Activated T-cell treated with anti-CD3 and anti-CD28 coated beads, Interleukin-2, amount 50 U/mL, for 72 hours (primary cell): ENCODE data around the gene ARF5. TPM values are rescaled to one million over a fixed set of nuclear protein-coding genes. Genes with fewer than 3 reads are reported as not detected.
A peak's percentile ranks its signal among the peaks of the same experiment; 100 is the strongest.
"Not testable (repeated sequence)": the region's sequence is repeated elsewhere in the genome, so short reads cannot be mapped to it uniquely, and the experiment has no call there.

ENCODE experiments used
- ATAC-seq, 2 donors: fragments of 150-1000 bp; cut with Tn5 transposase; replicated peaks in 1 of 2; 2 replicates each; pipeline ENCODE4 v1.10.0; 2021; ENCODE audit warnings: moderate library complexity in 2 of 2, mild to moderate bottlenecking in 1 of 2
- DNase-seq, 2 donors: peaks; one replicate each; pipeline ENCODE4 v3.0.0; 2021 to 2022; ENCODE audit warnings: mixed read lengths in 1 of 2
- H3K27ac Mint-ChIP-seq: one replicate; pipeline ENCODE4 v1.8.0; 2022; ENCODE audit warnings: mild to moderate bottlenecking, moderate library complexity, mixed read lengths
- H3K27me3 Mint-ChIP-seq: one replicate; pipeline ENCODE4 v1.8.0; 2022; ENCODE audit warnings: low read depth, mixed read lengths
- H3K36me3 Mint-ChIP-seq, 2 donors: one replicate each; pipeline ENCODE4 v1.8.0; 2022; ENCODE audit warnings: mixed read lengths in 2 of 2, mild to moderate bottlenecking in 1 of 2; ENCODE audit not compliant: insufficient read depth in 2 of 2
- H3K4me1 Mint-ChIP-seq: one replicate; pipeline ENCODE4 v1.8.0; 2022; ENCODE audit warnings: low read depth, mixed read lengths
- H3K4me3 Mint-ChIP-seq, 2 donors: one replicate each; pipeline ENCODE4 v1.8.0; 2022; ENCODE audit warnings: mild to moderate bottlenecking in 2 of 2, mixed read lengths in 2 of 2, moderate library complexity in 2 of 2
- H3K9me3 Mint-ChIP-seq, 2 donors: one replicate each; pipeline ENCODE4 v1.8.0; 2022; ENCODE audit warnings: mixed read lengths in 2 of 2
- total RNA-seq, 2 donors: library from RNA; stranded (reverse); gene quantifications; one replicate each; pipeline ENCODE4 v1.2.3, GENCODE V29; 2022

The ARF5 gene
- total RNA-seq = 100 to 1,000 TPM; 114 to 135 TPM

- H3K4me1 Mint-ChIP-seq = peaks cover 53% of the 10 kb centered on the region
These were observed at the start of gene ARF5 for GRCh38 chr7:127588019-127588696. Gene ARF5, plus strand, starts transcription at chr7:127588411. Its CDS starts 88 bp downstream, at chr7:127588499.

GRCh38 chr7:127539116-127539515 is 49.1 kb upstream of the ARF5 start:
- H3K36me3 Mint-ChIP-seq = peaks cover 0 to 2% of the 10 kb centered on the region in 2 donors
- H3K27ac Mint-ChIP-seq = no peak overlapping the region
- ATAC-seq = no peak
- peaks cover 0 to 1% of the 10 kb centered on the region in 2 donors for H3K9me3 Mint-ChIP-seq
- no peak overlapping the region for H3K4me3 Mint-ChIP-seq
- no peak for DNase-seq
- peaks cover 49% of the 10 kb centered on the region for H3K27me3 Mint-ChIP-seq
- peaks cover 5% of the 10 kb centered on the region for H3K4me1 Mint-ChIP-seq

More at GRCh38 chr7:127588019-127588696, at the start of gene ARF5:
- Mint-ChIP-seq H3K9me3 (no peaks in the 10 kb centered on the region), H3K36me3 (peaks cover 2 to 7% of the 10 kb centered on the region in 2 donors), H3K27me3 (no peaks in the 10 kb centered on the region), H3K4me3 (peak within 1 kb of the TSS; percentile 91 to 97), H3K27ac (peak within 1 kb of the TSS; percentile 72)
- ATAC-seq (peak; percentile 84 to 86), DNase-seq (peak; percentile 89 to 93)

GRCh38 chr7:127540461-127540860 is 47.8 kb upstream of the ARF5 start:
- H3K36me3 Mint-ChIP-seq, ATAC-seq, H3K4me1 Mint-ChIP-seq, H3K9me3 Mint-ChIP-seq, H3K4me3 Mint-ChIP-seq, H3K27ac Mint-ChIP-seq, DNase-seq: not testable (repeated sequence)
- H3K27me3 Mint-ChIP-seq = peaks cover 46% of the 10 kb centered on the region

- no peak for DNase-seq
- Mint-ChIP-seq H3K27ac (no peak overlapping the region), H3K4me1 (peaks cover 5% of the 10 kb centered on the region), H3K9me3 (peaks cover 2 to 3% of the 10 kb centered on the region in 2 donors), H3K36me3 (peaks cover under 1 to 3% of the 10 kb centered on the region in 2 donors), H3K27me3 (peaks cover 35% of the 10 kb centered on the region), H3K4me3 (no peak overlapping the region)
- no peak for ATAC-seq
These were observed 46.7 kb upstream of the ARF5 start for GRCh38 chr7:127541548-127541947.

GRCh38 chr7:127546313-127546712 is 41.9 kb upstream of the ARF5 start:
- peaks cover 3 to 7% of the 10 kb centered on the region in 2 donors for H3K9me3 Mint-ChIP-seq
- no peaks in the 10 kb centered on the region for H3K4me1 Mint-ChIP-seq
- no peak overlapping the region for H3K4me3 Mint-ChIP-seq
- peaks cover 10% of the 10 kb centered on the region for H3K27me3 Mint-ChIP-seq
- no peak for ATAC-seq
- peaks cover 5 to 6% of the 10 kb centered on the region in 2 donors for H3K36me3 Mint-ChIP-seq
- DNase-seq = no peak
- H3K27ac Mint-ChIP-seq = no peak overlapping the region

GRCh38 chr7:127550247-127550646 is 38.0 kb upstream of the ARF5 start:
- ATAC-seq (no peak), DNase-seq (no peak)
- Mint-ChIP-seq H3K9me3 (peaks cover 3 to 7% of the 10 kb centered on the region in 2 donors), H3K36me3 (peaks cover 5 to 6% of the 10 kb centered on the region in 2 donors), H3K4me1 (no peaks in the 10 kb centered on the region), H3K4me3 (no peak overlapping the region), H3K27me3 (no peaks in the 10 kb centered on the region), H3K27ac (no peak overlapping the region)

- no peaks in the 10 kb centered on the region for H3K4me1 Mint-ChIP-seq
- no peak for DNase-seq
- no peak for ATAC-seq
- H3K27me3 Mint-ChIP-seq = no peaks in the 10 kb centered on the region
- no peak overlapping the region for H3K4me3 Mint-ChIP-seq
- no peak overlapping the region for H3K27ac Mint-ChIP-seq
- H3K36me3 Mint-ChIP-seq = peaks cover 1% of the 10 kb centered on the region in 2 donors
- H3K9me3 Mint-ChIP-seq = peaks cover 0 to 2% of the 10 kb centered on the region in 2 donors
These were observed 36.3 kb upstream of the ARF5 start for GRCh38 chr7:127551941-127552340.

GRCh38 chr7:127556404-127556803 is 31.8 kb upstream of the ARF5 start:
- Mint-ChIP-seq H3K27me3 (no peaks in the 10 kb centered on the region), H3K4me1 (no peaks in the 10 kb centered on the region), H3K9me3 (no peaks in the 10 kb centered on the region), H3K4me3 (no peak overlapping the region), H3K27ac (no peak overlapping the region), H3K36me3 (no peaks in the 10 kb centered on the region)
- ATAC-seq (no peak), DNase-seq (no peak)

- no peak overlapping the region for H3K27ac Mint-ChIP-seq
These were observed 30.4 kb upstream of the ARF5 start for GRCh38 chr7:127557803-127558202.

GRCh38 chr7:127566242-127566641 is 22.0 kb upstream of the ARF5 start:
- peaks cover 6% of the 10 kb centered on the region in 2 donors for H3K9me3 Mint-ChIP-seq
- H3K4me1 Mint-ChIP-seq = no peaks in the 10 kb centered on the region
- H3K4me3 Mint-ChIP-seq = no peak overlapping the region
- H3K36me3 Mint-ChIP-seq = peaks cover 3 to 6% of the 10 kb centered on the region in 2 donors
- DNase-seq (no peak), ATAC-seq (no peak)
- no peaks in the 10 kb centered on the region for H3K27me3 Mint-ChIP-seq
- no peak overlapping the region for H3K27ac Mint-ChIP-seq

More at GRCh38 chr7:127557803-127558202, 30.4 kb upstream of the ARF5 start:
- no peak for ATAC-seq
- DNase-seq = no peak
- Mint-ChIP-seq H3K9me3 (peaks cover 0 to under 1% of the 10 kb centered on the region in 2 donors), H3K4me3 (no peak overlapping the region), H3K4me1 (no peaks in the 10 kb centered on the region), H3K27me3 (no peaks in the 10 kb centered on the region), H3K36me3 (no peaks in the 10 kb centered on the region)

GRCh38 chr7:127568034-127568433 is 20.2 kb upstream of the ARF5 start:
- H3K9me3 Mint-ChIP-seq, H3K36me3 Mint-ChIP-seq, DNase-seq, H3K4me3 Mint-ChIP-seq, ATAC-seq, H3K27me3 Mint-ChIP-seq, H3K27ac Mint-ChIP-seq, H3K4me1 Mint-ChIP-seq: not testable (repeated sequence)

GRCh38 chr7:127571741-127572505 is 16.3 kb upstream of the ARF5 start:
- Mint-ChIP-seq H3K36me3 (peaks cover 1 to 3% of the 10 kb centered on the region in 2 donors), H3K27ac (no peak overlapping the region), H3K4me3 (no peak overlapping the region), H3K27me3 (no peaks in the 10 kb centered on the region), H3K9me3 (no peaks in the 10 kb centered on the region), H3K4me1 (no peaks in the 10 kb centered on the region)
- DNase-seq (no peak), ATAC-seq (no peak)

- ATAC-seq = no peak
- Mint-ChIP-seq H3K27ac (no peak overlapping the region), H3K4me3 (no peak overlapping the region), H3K27me3 (no peaks in the 10 kb centered on the region), H3K9me3 (no peaks in the 10 kb centered on the region), H3K36me3 (peaks cover 0 to 3% of the 10 kb centered on the region in 2 donors), H3K4me1 (peaks cover 23% of the 10 kb centered on the region)
- no peak for DNase-seq
These were observed 10.1 kb upstream of the ARF5 start for GRCh38 chr7:127578036-127578684.
